ENCODE results near the gene POLR2F. TPM values are rescaled to one million over a fixed set of nuclear protein-coding genes. Genes with fewer than 3 reads are reported as not detected.

Gene POLR2F
- total RNA-seq, 4 donors from 2014 or later: 19.7 to 88.9 (median 55.2) TPM

GRCh38 chr22:37970864-37971263, 17.4 kb downstream of the POLR2F start:
- WGBS, 2 donors: 95 to 97% methylated on average over 3 to 4 of the region's 4 CpGs
- H3K36me3 ChIP-seq: peaks cover 19 to 33% of the 10 kb centered on the region in 2 donors
- no peak overlapping the region for H3K4me3 ChIP-seq (replicated peaks in 1 of 3)
- no peaks in the 10 kb centered on the region for H3K27me3 ChIP-seq
- no peaks in the 10 kb centered on the region for H3K9me3 ChIP-seq
- no peak for DNase-seq
- TF ChIP-seq POLR2A (IDR thresholded peaks at IDR 0.05) (no peak), CTCF (IDR thresholded peaks at IDR 0.05) (no peak)
- no peak overlapping the region for H3K27ac ChIP-seq
- H3K4me1 ChIP-seq: no peaks in the 10 kb centered on the region
- intact Hi-C loops (cut with DNase I): no loop called here

- WGBS, 2 donors: 83% methylated on average over 7 of the region's 7 CpGs
- DNase-seq: no peak
- no peaks in the 10 kb centered on the region for H3K4me1 ChIP-seq
- no peaks in the 10 kb centered on the region for H3K27me3 ChIP-seq
- H3K36me3 ChIP-seq: peaks cover 18 to 25% of the 10 kb centered on the region in 2 donors
- no peak overlapping the region for H3K27ac ChIP-seq
- TF ChIP-seq POLR2A (IDR thresholded peaks at IDR 0.05): no peak
- TF ChIP-seq CTCF (IDR thresholded peaks at IDR 0.05): no peak
- intact Hi-C loops (cut with DNase I): no loop called here
- H3K9me3 ChIP-seq: no peaks in the 10 kb centered on the region
- H3K4me3 ChIP-seq (replicated peaks in 1 of 3): no peak overlapping the region
These were observed 18.3 kb downstream of the POLR2F start for GRCh38 chr22:37971475-37972434.

- peaks cover 10 to 18% of the 10 kb centered on the region in 2 donors for H3K36me3 ChIP-seq
- H3K9me3 ChIP-seq: no peaks in the 10 kb centered on the region
- H3K27ac ChIP-seq: no peak overlapping the region
- WGBS, 2 donors: 59 to 74% methylated on average over 3 of the region's 3 CpGs
- TF ChIP-seq POLR2A (IDR thresholded peaks at IDR 0.05): no peak
- TF ChIP-seq CTCF (IDR thresholded peaks at IDR 0.05): no peak
- H3K4me1 ChIP-seq: no peaks in the 10 kb centered on the region
- intact Hi-C loops (cut with DNase I): no loop called here
- no peak for DNase-seq
- H3K4me3 ChIP-seq (replicated peaks in 1 of 3): no peak overlapping the region
- no peaks in the 10 kb centered on the region for H3K27me3 ChIP-seq
These were observed 19.0 kb downstream of the POLR2F start for GRCh38 chr22:37972527-37972926.

- intact Hi-C loops (cut with DNase I): no loop called here
- H3K4me1 ChIP-seq: no peaks in the 10 kb centered on the region
- WGBS, 2 donors: 93 to 95% methylated on average over 25 to 29 of the region's 33 CpGs
- no peaks in the 10 kb centered on the region for H3K9me3 ChIP-seq
- H3K27ac ChIP-seq: no peak overlapping the region
- no peak overlapping the region for H3K4me3 ChIP-seq (replicated peaks in 1 of 3)
- no peaks in the 10 kb centered on the region for H3K27me3 ChIP-seq
- TF ChIP-seq CTCF (IDR thresholded peaks at IDR 0.05): no peak
- H3K36me3 ChIP-seq: peaks cover 0 to 8% of the 10 kb centered on the region in 2 donors
- DNase-seq: no peak
These were observed 20.0 kb downstream of the POLR2F start for GRCh38 chr22:37973271-37974170.
